Measurements from ENCODE around the gene RACK1.
"Not testable (repeated sequence)": the region's sequence is repeated elsewhere in the genome, so short reads cannot be mapped to it uniquely, and the experiment has no call there.

The RACK1 gene

DNA sequence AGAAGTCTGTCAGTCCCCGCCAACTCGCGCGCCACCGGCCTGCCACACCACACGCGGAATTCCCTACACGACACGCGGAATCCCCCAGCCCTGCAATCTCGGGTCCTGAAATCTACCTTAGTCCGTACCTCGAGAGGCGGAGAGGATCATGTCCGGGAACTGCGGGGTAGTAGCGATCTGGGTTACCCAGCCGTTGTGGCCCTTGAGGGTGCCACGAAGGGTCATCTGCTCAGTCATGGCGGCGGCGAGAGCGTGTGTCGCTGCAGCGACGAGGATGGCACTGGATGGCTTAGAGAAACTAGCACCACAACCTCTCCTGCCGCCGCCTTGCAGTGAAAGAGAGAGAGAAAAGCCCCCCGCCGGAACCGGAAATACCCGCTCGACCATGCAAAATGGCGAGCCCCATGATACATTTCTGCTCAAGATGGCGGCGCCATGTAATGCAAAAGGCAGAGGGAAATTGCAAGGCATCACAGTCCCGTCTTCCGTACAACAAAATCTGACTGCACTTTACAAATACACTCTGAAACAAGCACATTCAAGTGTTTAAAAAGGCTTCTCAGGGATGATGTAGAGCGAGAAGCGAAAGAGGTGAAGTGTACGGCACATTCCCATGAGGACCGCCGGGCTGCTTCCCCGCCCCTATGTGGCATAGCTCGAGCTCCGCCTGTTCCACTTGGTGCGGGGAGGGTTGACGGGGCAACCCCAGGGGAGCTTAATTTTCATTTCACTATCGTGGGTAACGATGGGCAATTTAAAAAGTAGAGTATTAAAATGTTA lies at the start of gene RACK1:
TSS of gene RACK1 (minus strand) at position 343 of the 780 bp plus-strand sequence. CDS start at position 237, 106 bp downstream.
- Mint-ChIP-seq H3K27ac (peak within 1 kb of the TSS; percentile 95), H3K9me3 (no peaks in the 10 kb centered on the region), H3K4me3 (peak within 1 kb of the TSS; percentile 100), H3K27me3 (no peaks in the 10 kb centered on the region), H3K36me3 (peaks cover 20% of the 10 kb centered on the region), H3K4me1 (peaks cover 45% of the 10 kb centered on the region)
- ATAC-seq (ENCODE audit: low read depth), result peak; percentile 77
- DNase-seq (ENCODE audit: low spot score in 2 of 2), result peak; percentile 86 to 89

- Mint-ChIP-seq H3K4me3 (peak overlapping the region; percentile 67), H3K27ac (peak overlapping the region; percentile 92), H3K4me1 (peaks cover 25% of the 10 kb centered on the region)
- H3K36me3 Mint-ChIP-seq; H3K9me3 Mint-ChIP-seq; DNase-seq (ENCODE audit: low spot score in 2 of 2); H3K27me3 Mint-ChIP-seq: not testable (repeated sequence)
- ATAC-seq (ENCODE audit: low read depth), result peak; percentile 73
Measured at GRCh38 chr5:181287331-181287730, 43.6 kb upstream of the RACK1 start.

DNA sequence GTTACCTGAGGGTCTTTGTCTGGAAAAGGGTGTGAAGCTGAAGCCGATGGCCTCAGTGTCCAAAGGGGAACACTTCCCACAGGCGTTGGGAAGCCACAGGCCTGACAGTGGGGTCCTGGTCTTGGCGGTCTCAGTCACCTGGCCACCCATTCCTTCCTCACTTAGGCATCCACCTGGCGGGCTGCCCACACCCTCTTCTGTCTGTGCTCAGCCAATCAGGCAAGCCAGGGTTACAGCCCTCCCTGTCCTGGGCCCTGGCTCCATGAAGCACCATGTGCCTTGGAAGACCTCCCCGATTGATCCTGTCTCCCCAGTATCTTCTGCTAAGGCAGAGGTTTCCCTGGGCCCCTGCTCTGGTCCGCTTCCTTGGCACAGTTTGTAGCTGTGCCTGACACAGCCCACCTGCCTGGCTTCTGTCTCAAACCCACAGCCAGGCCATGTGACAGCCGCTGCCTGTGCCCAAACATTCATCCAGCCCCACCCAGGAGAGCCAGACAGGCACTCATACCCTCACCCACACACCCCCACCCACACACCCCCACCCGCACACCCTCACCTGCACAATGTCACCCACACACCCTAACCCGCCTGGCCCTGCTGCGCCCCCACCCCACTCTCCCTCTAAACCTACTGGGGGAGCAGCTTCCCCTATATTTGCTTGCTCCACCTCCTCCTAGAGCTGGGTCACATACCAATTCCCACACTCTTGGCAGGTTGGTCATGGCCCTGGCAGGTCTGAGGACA lies 42.4 kb upstream of the RACK1 start:
- H3K9me3 Mint-ChIP-seq; ATAC-seq (ENCODE audit: low read depth); H3K36me3 Mint-ChIP-seq; H3K4me3 Mint-ChIP-seq; DNase-seq (ENCODE audit: low spot score in 2 of 2); H3K27me3 Mint-ChIP-seq: not testable (repeated sequence)
- peak overlapping the region; percentile 92 for H3K27ac Mint-ChIP-seq
- H3K4me1 Mint-ChIP-seq, result peaks cover 25% of the 10 kb centered on the region

DNA sequence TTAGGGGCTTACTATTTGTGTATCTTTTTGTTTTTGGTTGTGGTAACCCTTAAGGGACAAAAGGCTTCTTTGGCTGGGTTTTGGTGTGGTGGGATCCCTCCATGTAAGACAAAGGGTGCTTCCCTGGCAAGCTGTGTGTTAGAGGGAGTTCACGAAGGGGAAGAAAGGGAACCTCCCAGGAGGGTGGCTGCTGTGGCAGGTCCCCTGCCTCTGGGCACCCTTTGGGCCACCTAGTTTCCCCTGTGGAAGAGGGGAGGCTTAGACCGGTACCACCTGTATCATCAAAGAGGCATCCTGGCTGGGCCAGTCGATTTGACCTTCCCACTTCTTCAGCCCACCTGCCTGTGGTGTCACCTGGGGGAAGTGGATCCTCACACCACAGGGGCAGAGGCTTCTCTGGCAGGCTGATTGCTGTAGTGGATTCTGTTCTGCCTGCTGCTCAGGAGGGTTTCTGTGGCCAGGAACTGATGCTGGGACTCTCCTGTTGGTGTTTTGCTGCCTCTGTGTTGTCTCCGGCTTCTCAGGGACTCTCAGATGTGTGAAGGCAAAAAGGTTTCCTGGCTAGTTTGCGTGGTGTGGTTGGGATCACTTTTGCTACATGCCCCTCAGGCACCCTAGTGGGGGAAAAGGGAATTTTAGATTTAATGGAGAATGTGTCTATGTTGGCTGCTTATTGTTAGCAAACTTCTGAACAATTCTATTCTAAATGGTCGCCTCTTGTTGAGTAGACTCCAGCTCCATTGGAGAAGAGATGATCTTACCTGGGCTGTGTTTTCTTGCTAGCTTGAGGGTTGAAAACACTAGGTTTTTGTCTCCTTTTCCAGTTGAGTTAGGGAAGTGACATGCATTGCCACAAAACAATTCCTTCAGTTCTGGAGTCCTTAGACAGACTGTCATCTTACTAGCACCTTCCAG lies 40.4 kb upstream of the RACK1 start:
- peak overlapping the region; percentile 24 for H3K27ac Mint-ChIP-seq
- H3K27me3 Mint-ChIP-seq, H3K9me3 Mint-ChIP-seq: not testable (repeated sequence)

DNA sequence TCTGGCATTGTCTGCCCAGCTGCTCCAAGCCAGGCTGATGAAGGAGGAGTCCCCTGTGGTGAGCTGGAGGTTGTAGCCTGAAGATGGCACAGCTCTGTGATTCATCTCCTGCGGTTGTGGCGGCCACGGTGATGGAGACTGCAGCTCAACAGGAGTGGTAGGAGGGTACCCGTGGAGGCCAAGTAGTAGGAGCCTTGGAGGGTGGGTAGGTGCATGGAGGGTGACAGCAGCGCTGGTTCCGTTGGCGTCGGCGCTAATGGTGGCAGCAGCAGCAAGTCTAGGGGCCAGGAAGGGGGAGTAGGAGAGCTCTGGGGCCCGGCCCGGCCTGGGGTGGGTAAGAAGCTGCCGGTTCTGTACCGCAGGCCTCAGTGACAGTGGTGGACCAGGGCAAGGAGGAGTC lies 39.6 kb upstream of the RACK1 start:
- DNase-seq (ENCODE audit: low spot score in 2 of 2) (no peak), ATAC-seq (ENCODE audit: low read depth) (no peak)
- H3K4me1 Mint-ChIP-seq, result peaks cover 25% of the 10 kb centered on the region
- H3K4me3 Mint-ChIP-seq, result no peak overlapping the region
- no peaks in the 10 kb centered on the region for H3K27me3 Mint-ChIP-seq
- H3K9me3 Mint-ChIP-seq, result no peaks in the 10 kb centered on the region
- H3K36me3 Mint-ChIP-seq, result no peaks in the 10 kb centered on the region
- H3K27ac Mint-ChIP-seq, result peak overlapping the region; percentile 24

More for the DNA sequence above, 40.4 kb upstream of the RACK1 start:
- not testable (repeated sequence) for H3K4me3 Mint-ChIP-seq; ATAC-seq (ENCODE audit: low read depth); DNase-seq (ENCODE audit: low spot score in 2 of 2); H3K36me3 Mint-ChIP-seq
- H3K4me1 Mint-ChIP-seq, result peaks cover 25% of the 10 kb centered on the region

DNA sequence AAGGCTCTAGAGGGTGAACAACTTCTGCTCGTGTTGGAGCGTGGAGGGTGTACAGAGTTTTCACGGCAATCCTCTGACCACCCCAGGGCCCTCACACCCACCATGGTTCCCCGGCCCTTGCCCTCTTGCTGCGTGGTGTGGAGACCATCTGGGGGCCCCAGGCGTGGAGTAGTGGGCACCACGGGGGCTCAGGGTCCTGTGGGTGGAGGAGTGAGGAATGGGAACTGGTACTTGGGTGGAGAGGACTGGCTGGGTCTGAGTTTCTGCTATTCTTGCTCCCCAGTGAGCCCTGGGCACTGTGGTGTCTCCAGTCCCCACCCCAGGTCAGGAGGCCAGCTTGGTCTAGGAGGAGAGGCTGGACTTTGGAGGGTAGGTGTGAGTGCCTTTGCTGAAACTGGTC lies 39.2 kb upstream of the RACK1 start:
- H3K9me3 Mint-ChIP-seq, result no peaks in the 10 kb centered on the region
- no peak overlapping the region for H3K4me3 Mint-ChIP-seq
- no peak for ATAC-seq (ENCODE audit: low read depth)
- no peaks in the 10 kb centered on the region for H3K27me3 Mint-ChIP-seq
- peak overlapping the region; percentile 24 for H3K27ac Mint-ChIP-seq
- DNase-seq (ENCODE audit: low spot score in 2 of 2), result no peak
- H3K36me3 Mint-ChIP-seq, result no peaks in the 10 kb centered on the region
- peaks cover 21% of the 10 kb centered on the region for H3K4me1 Mint-ChIP-seq

DNA sequence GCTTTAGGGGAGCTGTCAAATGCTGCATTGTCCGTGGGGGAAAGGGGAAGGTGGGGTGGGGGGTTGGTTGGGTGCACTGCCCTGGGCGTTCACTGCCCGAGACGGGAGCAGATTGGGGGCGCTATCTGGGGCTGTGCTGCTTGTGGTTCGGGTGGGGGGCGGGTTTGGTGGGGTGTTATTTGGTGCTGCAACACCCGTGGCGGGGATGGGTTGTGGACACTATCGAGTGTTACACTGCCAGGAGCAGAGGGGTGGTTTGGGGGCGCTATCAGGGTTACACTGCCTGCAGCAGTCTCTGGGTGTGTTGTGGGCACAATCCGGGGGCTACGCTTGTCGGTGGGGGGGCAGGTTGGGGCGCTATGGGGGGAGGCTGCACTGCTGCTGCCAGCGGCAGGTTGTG lies 38.7 kb upstream of the RACK1 start:
- not testable (repeated sequence) for DNase-seq (ENCODE audit: low spot score in 2 of 2); ATAC-seq (ENCODE audit: low read depth); H3K27me3 Mint-ChIP-seq; H3K36me3 Mint-ChIP-seq; H3K9me3 Mint-ChIP-seq; H3K4me3 Mint-ChIP-seq; H3K27ac Mint-ChIP-seq
- H3K4me1 Mint-ChIP-seq, result peaks cover 16% of the 10 kb centered on the region

DNA sequence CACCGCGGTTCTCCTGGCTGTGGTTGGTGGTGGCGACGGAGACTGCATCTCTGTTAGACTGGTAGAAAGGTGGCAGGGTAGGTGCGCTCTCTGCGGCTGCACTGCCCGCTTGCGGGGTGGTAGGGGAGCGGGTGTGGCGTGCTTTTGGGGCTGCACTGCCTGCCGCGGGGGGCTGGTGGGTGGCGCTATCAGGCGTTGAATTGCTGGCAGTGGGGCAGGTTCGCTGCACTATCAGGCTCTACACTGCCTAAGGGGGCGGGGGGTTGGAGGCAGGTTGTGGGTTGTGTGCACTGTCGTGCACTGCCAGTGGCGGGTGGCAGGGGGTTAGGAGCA lies 38.2 kb upstream of the RACK1 start:
- Mint-ChIP-seq H3K4me1 (peaks cover 12% of the 10 kb centered on the region), H3K9me3 (no peaks in the 10 kb centered on the region), H3K27me3 (no peaks in the 10 kb centered on the region), H3K4me3 (no peak overlapping the region), H3K27ac (no peak overlapping the region), H3K36me3 (no peaks in the 10 kb centered on the region)
- no peak for DNase-seq (ENCODE audit: low spot score in 2 of 2)
- no peak for ATAC-seq (ENCODE audit: low read depth)

- ATAC-seq (ENCODE audit: low read depth), result no peak
- no peaks in the 10 kb centered on the region for H3K27me3 Mint-ChIP-seq
- peaks cover 6% of the 10 kb centered on the region for H3K4me1 Mint-ChIP-seq
- no peak overlapping the region for H3K4me3 Mint-ChIP-seq
- no peak for DNase-seq (ENCODE audit: low spot score in 2 of 2)
- H3K27ac Mint-ChIP-seq, result no peak overlapping the region
- no peaks in the 10 kb centered on the region for H3K36me3 Mint-ChIP-seq
- H3K9me3 Mint-ChIP-seq, result no peaks in the 10 kb centered on the region
Measured at GRCh38 chr5:181281077-181281983, 37.6 kb upstream of the RACK1 start.

DNA sequence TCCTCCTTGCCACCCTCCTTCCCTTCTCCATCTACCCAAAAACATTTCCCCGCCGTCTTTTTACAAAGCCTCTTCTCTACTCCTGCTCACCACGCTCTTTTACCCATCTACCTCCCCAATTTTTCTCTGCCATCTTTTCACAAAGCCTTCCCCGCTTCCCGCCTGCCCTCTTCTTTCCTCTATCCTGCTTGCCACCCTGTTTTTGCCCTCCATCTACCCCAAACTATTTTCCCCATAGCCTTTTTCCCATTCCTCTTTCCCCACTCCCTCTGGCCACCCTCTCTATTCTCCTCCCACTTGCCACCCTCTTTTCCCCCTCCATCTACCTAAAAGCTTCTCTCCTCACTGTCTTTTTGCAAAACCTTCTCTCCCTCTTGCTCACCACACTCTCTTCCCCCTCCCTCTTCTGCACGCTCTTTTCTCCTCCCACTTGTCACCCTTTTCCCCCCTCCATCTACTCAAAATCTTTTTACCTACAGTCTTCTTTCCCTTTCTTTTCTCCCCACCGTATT lies 36.6 kb upstream of the RACK1 start:
- no peaks in the 10 kb centered on the region for H3K36me3 Mint-ChIP-seq
- no peaks in the 10 kb centered on the region for H3K9me3 Mint-ChIP-seq
- no peak for DNase-seq (ENCODE audit: low spot score in 2 of 2)
- no peak overlapping the region for H3K27ac Mint-ChIP-seq
- ATAC-seq (ENCODE audit: low read depth), result no peak
- no peak overlapping the region for H3K4me3 Mint-ChIP-seq
- H3K27me3 Mint-ChIP-seq, result no peaks in the 10 kb centered on the region
- peaks cover 3% of the 10 kb centered on the region for H3K4me1 Mint-ChIP-seq

GRCh38 chr5:181273433-181273744 lies 29.7 kb upstream of the RACK1 start:
- not testable (repeated sequence) for H3K4me3 Mint-ChIP-seq; H3K27ac Mint-ChIP-seq; H3K27me3 Mint-ChIP-seq; H3K9me3 Mint-ChIP-seq; H3K4me1 Mint-ChIP-seq; DNase-seq (ENCODE audit: low spot score in 2 of 2); H3K36me3 Mint-ChIP-seq
- peak; percentile 46 for ATAC-seq (ENCODE audit: low read depth)

DNA sequence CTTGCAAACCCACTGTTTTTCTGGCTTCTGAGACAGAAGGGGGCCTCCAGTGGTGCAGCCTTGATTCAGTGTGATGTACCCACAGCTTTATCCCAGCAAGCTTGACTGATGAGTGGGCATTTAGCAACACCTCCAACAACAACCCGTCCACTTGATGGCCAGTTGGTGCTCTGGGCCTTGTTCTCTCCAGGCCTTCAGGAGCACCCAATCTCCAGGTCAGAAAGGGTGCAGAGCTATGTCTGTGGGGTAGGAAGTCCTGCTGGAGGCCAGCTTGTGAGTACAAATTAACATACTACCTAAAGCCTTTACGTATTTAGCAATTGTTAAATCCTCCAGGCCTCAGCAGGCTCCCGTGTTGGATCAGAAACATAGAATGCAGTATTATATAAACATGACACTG lies 27.4 kb upstream of the RACK1 start:
- Mint-ChIP-seq H3K27me3 (no peaks in the 10 kb centered on the region), H3K4me1 (no peaks in the 10 kb centered on the region), H3K9me3 (no peaks in the 10 kb centered on the region), H3K36me3 (peaks cover under 1% of the 10 kb centered on the region), H3K27ac (no peak overlapping the region), H3K4me3 (no peak overlapping the region)
- ATAC-seq (ENCODE audit: low read depth) (no peak), DNase-seq (ENCODE audit: low spot score in 2 of 2) (no peak)

DNA sequence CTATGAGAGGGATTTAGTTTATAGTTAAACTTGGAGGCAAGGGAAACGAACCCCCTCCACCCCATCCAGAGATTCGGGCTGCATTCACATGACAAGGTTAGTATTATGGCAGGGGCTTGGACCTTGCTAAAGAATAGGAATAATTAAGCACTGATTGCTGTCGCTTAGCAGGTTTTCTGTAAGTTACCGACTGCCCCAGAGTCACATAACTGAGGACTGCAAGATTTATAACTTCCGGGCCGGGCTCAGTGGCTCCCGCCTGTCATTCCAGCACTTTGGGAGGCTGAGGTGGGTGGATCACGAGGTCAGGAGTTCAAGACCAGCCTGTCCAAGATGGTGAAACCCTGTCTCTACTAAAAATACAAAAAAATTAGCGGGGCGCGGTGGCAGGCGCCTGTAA lies 24.2 kb upstream of the RACK1 start:
- not testable (repeated sequence) for H3K27ac Mint-ChIP-seq; H3K36me3 Mint-ChIP-seq; H3K4me3 Mint-ChIP-seq; ATAC-seq (ENCODE audit: low read depth); DNase-seq (ENCODE audit: low spot score in 2 of 2); H3K4me1 Mint-ChIP-seq; H3K27me3 Mint-ChIP-seq; H3K9me3 Mint-ChIP-seq

Data from memory B cell (primary cell).